Brain microvascular endothelial cell (primary cell): ENCODE results near the gene CYRIA.

Source experiments
- DNase-seq: peaks from one replicate; pipeline ENCODE4 v3.0.0-alpha.2; 2020
- H3K27ac ChIP-seq: fragments of 250-450 bp; sonication (Bioruptor Pico); 2 replicates; pipeline ENCODE4 v1.5.1; 2020; ENCODE audit warnings: mild to moderate bottlenecking, moderate library complexity
- H3K27me3 ChIP-seq: fragments of 250-450 bp; sonication (Bioruptor Pico); replicated peaks from 2 replicates; pipeline ENCODE4 v1.5.1; 2020; ENCODE audit warnings: mild to moderate bottlenecking
- H3K36me3 ChIP-seq: fragments of 250-450 bp; sonication (Bioruptor Pico); replicated peaks from 2 replicates; pipeline ENCODE4 v1.5.1; 2020; ENCODE audit warnings: mild to moderate bottlenecking
- H3K4me3 ChIP-seq: 2 replicates; pipeline ENCODE4 v1.5.1; 2011; ENCODE audit warnings: low read depth, mild to moderate bottlenecking, control low read depth, low read length, moderate library complexity
- CTCF ChIP-seq: IDR thresholded peaks from 2 replicates; pipeline ENCODE4 v1.5.1; 2011; ENCODE audit warnings: low read depth, mild to moderate bottlenecking, moderate library complexity, low read length, control low read depth, inconsistent platforms; ENCODE audit errors: missing control alignments
- in situ Hi-C: cut with HindIII; loops from 2 replicates; pipeline ENCODE4 v1.10.0; 2017; ENCODE audit warnings: low sequenced_read_pairs, low pct_ligation_motif_present

Gene CYRIA

GRCh38 chr2:16661936-16662839 lies 3.4 kb downstream of the CYRIA start:
- in situ Hi-C loops: no loop called here
- H3K4me3 ChIP-seq: no peak overlapping the region
- DNase-seq: peak; percentile 89
- no peaks in the 10 kb centered on the region for H3K27me3 ChIP-seq
- peak; percentile 40 for TF ChIP-seq CTCF
- no peak overlapping the region for H3K27ac ChIP-seq
- no peaks in the 10 kb centered on the region for H3K36me3 ChIP-seq

- in situ Hi-C loops: no loop called here
- no peak overlapping the region for H3K27ac ChIP-seq
These were observed 4.1 kb downstream of the CYRIA start for GRCh38 chr2:16661526-16661925.

GRCh38 chr2:16660556-16660955 lies 5.1 kb downstream of the CYRIA start:
- Histone ChIP-seq H3K27me3 (no peaks in the 10 kb centered on the region), H3K27ac (no peak overlapping the region), H3K4me3 (no peak overlapping the region), H3K36me3 (no peaks in the 10 kb centered on the region)
- DNase-seq: no peak
- no peak for TF ChIP-seq CTCF
- in situ Hi-C loops: no loop called here

More at GRCh38 chr2:16661526-16661925, 4.1 kb downstream of the CYRIA start:
- no peak overlapping the region for H3K4me3 ChIP-seq
- no peaks in the 10 kb centered on the region for H3K36me3 ChIP-seq
- DNase-seq: no peak
- TF ChIP-seq CTCF: no peak
- no peaks in the 10 kb centered on the region for H3K27me3 ChIP-seq

- Histone ChIP-seq H3K4me3 (no peak overlapping the region), H3K27me3 (no peaks in the 10 kb centered on the region), H3K27ac (no peak overlapping the region), H3K36me3 (no peaks in the 10 kb centered on the region)
- no peak for TF ChIP-seq CTCF
- in situ Hi-C loops: no loop called here
- DNase-seq: no peak
These were observed 5.5 kb downstream of the CYRIA start for GRCh38 chr2:16660114-16660513.

GRCh38 chr2:16658076-16658739 lies 7.4 kb downstream of the CYRIA start:
- Histone ChIP-seq H3K4me3 (no peak overlapping the region), H3K27ac (no peak overlapping the region), H3K27me3 (no peaks in the 10 kb centered on the region), H3K36me3 (no peaks in the 10 kb centered on the region)
- in situ Hi-C loops: no loop called here
- no peak for TF ChIP-seq CTCF
- DNase-seq: no peak
